Epithelial cell of esophagus (primary cell): Measurements from ENCODE around the gene EPX.

Experiments used
- DNase-seq: peaks from one replicate; pipeline ENCODE4 v3.0.0; 2010; ENCODE audit warnings: low read depth
- H3K4me3 ChIP-seq: 2 replicates; pipeline ENCODE4 v1.5.1; 2011; ENCODE audit warnings: mild to moderate bottlenecking, low read length, control low read depth
- TF ChIP-seq, protein P1 (sequence below): IDR thresholded peaks from 2 replicates; pipeline ENCODE4 v1.5.1; 2011; ENCODE audit warnings: low read depth, mild to moderate bottlenecking, low read length, control low read depth, inconsistent platforms; ENCODE audit not compliant: insufficient read depth; ENCODE audit errors: missing control alignments

Gene EPX

DNA sequence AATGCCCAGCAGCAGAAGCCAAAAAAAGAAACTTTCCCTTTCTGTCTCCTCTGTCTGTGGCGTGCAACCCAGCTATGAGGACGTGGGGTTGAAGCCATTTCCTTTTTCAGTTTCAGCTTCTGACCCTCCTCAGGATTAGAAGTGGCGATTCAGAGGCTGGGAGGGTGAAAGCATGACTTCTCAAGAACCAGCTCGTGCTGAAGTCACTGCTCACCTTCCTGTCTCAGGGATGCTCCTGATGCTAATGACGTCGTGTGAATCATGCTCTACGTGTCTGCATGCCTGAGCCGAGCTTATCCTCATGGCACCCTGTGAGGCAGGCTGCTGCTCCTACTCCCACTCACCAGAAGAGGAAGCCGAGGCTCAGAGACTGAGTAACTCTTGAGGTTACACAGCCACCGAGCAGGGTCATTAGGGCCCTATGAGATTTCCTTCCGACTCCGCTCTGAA lies 40.2 kb downstream of the EPX start:
- H3K4me3 ChIP-seq: no peak overlapping the region
- peak; percentile 92 for DNase-seq

DNA sequence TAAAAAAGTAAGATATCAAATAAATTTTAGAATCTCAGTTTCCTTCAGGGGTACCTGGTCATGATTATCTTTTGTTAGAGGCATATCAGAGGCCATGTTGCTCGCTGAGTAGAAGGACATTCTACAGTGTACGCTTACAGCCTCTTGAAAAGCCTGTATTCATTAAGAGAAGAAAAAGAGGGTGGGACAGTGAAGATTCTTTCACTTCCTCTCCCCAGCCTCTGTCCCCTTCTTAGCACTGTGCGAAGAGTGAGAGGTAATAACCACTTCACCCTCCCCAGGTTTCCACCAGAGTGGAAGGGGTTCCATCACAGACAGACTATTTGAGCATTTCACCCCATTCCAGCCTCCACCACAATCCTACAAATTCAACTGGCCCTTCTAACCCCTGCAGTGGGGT lies 41.0 kb downstream of the EPX start:
- TF ChIP-seq, protein P1, sequence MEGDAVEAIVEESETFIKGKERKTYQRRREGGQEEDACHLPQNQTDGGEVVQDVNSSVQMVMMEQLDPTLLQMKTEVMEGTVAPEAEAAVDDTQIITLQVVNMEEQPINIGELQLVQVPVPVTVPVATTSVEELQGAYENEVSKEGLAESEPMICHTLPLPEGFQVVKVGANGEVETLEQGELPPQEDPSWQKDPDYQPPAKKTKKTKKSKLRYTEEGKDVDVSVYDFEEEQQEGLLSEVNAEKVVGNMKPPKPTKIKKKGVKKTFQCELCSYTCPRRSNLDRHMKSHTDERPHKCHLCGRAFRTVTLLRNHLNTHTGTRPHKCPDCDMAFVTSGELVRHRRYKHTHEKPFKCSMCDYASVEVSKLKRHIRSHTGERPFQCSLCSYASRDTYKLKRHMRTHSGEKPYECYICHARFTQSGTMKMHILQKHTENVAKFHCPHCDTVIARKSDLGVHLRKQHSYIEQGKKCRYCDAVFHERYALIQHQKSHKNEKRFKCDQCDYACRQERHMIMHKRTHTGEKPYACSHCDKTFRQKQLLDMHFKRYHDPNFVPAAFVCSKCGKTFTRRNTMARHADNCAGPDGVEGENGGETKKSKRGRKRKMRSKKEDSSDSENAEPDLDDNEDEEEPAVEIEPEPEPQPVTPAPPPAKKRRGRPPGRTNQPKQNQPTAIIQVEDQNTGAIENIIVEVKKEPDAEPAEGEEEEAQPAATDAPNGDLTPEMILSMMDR: no peak
- no peak for DNase-seq
- no peak overlapping the region for H3K4me3 ChIP-seq

More for the DNA sequence above, 40.2 kb downstream of the EPX start:
- TF ChIP-seq, protein P1: no peak

DNA sequence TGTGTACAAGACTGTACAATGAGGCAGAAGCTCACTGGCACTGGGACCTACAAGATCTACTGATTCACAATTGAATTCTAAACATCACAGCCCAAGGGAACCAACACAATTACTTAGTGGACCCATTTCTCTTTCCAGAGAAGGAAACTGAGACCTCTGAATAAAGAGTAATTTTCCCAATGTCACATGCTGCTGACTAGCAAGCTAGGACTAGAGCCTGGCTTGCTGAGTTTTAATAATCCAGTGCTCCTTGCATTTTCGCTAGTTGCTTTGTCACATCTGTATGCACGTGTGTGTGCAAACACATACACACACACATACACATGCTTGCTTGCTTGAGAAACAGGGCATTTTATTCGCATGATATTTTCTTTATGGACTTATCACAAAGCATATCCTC lies 42.0 kb downstream of the EPX start:
- TF ChIP-seq, protein P1: no peak
- H3K4me3 ChIP-seq: no peak overlapping the region
- DNase-seq: no peak

DNA sequence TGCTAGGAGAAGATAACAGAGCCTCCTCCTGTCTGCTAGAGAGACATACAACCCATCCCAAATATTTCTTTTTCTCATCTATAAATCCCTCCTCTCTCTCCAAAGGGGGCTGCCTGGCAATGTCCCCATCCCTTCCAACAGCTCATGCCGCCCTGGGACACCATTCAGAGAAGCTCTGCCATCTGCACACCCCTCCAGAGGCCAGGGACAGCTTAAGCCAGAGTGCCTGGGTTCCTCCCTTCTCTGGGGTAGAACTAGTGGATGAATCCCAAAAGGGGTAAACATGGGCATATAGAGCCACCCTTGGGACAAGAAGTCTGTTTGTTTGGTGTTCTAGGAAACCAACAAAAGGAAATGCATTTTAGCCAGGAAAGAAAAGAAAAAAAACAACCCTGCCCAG lies 43.3 kb downstream of the EPX start:
- no peak for DNase-seq
- TF ChIP-seq, protein P1: no peak
- H3K4me3 ChIP-seq: no peak overlapping the region

DNA sequence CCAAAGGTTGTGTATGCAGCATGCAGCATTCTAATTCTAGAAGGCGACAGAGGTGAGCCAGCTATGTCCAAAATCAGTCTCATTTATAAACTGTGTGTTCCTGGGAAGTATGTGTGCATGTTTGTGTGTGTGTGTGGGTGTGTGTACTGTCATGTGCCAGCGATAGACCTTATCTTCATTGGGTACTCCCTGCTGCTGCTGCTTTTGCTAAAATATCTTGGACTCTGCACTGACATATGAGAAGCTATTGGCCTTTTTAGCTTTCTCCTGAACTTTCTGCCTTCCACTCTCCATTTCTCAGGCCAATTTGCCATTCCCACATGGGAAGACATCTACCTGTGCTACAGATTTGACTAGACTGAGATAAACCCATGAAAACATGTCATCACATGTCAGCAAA lies 43.9 kb downstream of the EPX start:
- TF ChIP-seq, protein P1: no peak
- no peak overlapping the region for H3K4me3 ChIP-seq

DNA sequence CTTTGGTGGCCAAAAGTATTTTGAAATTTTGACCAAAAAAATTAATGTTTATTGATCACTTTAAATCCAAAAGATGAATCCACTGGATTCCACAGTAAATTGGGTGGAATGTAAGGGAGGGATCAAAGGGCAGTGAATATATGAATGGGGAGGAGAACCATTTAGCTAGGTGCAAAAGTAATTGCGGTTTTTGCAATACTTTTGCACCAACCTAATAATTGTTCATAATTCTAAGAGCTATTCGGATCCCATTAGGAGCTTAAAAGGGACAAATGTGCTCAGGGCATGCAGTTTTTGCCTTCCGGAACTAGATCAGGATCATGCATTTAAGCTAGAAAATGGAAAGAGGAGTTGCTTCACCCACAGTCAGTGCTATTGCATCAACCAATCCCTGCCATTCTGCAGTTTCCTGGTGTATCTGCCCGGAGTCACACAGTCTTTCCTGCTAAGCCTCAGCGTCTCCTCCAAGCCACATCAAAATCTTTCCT lies 45.7 kb downstream of the EPX start, which contains the start of gene LPO:
Gene LPO, plus strand, starts transcription at position 438 of the 488 bp plus-strand sequence. CDS start 4,396 bp downstream, outside the sequence.
- peak; percentile 35 for DNase-seq
- no peak within 1 kb of the TSS for H3K4me3 ChIP-seq
- TF ChIP-seq, protein P1: no peak

More for the DNA sequence above, 43.9 kb downstream of the EPX start:
- DNase-seq: no peak

DNA sequence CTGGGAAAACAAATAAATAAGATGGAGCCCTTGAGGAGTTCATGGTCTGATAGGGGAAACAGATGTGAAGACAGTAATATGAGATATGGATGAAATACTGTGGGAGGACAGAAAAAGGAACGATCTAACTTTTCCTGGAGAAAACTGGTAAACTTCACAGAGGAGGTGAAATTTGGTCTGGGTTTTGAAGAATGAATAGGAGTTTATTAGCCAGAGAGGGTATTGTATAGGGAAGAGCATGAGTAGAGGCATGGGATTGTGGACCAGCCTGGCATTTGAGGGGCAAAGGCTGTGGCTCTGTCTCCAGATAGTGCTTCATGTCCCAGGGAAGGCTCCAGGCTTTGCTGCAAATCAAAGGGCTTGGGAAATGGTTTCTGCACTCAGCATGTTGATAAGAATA lies 47.5 kb downstream of the EPX start:
- no peak for DNase-seq
- TF ChIP-seq, protein P1: no peak
- H3K4me3 ChIP-seq: no peak overlapping the region
